Loucy (cell line): ENCODE measurements around the gene HSPB8.

Source experiments
- H2AFZ ChIP-seq: fragments of 200-600 bp; sonication (generic); 2 replicates; pipeline ENCODE4 v1.6.0; 2016; ENCODE audit warnings: antibody characterized with exemption, mild to moderate bottlenecking, low read length, moderate library complexity
- H3F3A ChIP-seq: fragments of 200-600 bp; 2 replicates; pipeline ENCODE4 v1.6.0; 2016; ENCODE audit warnings: antibody characterized with exemption, low read depth, mild to moderate bottlenecking
- H3K27me3 ChIP-seq: fragments of 200-600 bp; sonication (generic); 2 replicates; pipeline ENCODE4 v1.6.1; 2014; ENCODE audit warnings: low read length, mild to moderate bottlenecking; ENCODE audit not compliant: insufficient read depth, poor library complexity, severe bottlenecking
- H3K36me3 ChIP-seq: fragments of 200-600 bp; sonication (generic); 2 replicates; pipeline ENCODE4 v1.6.1; 2016; ENCODE audit warnings: low read length; ENCODE audit not compliant: insufficient read depth
- H3K4me1 ChIP-seq: fragments of 200-600 bp; sonication (generic); 2 replicates; pipeline ENCODE4 v1.5.1; 2014; ENCODE audit warnings: low read length, mild to moderate bottlenecking; ENCODE audit not compliant: insufficient read depth, poor library complexity, severe bottlenecking
- H3K4me2 ChIP-seq: fragments of 200-600 bp; sonication (generic); 2 replicates; pipeline ENCODE4 v1.6.0; 2014; ENCODE audit warnings: antibody characterized with exemption, low read length, low read depth, mild to moderate bottlenecking; ENCODE audit not compliant: poor library complexity, severe bottlenecking
- H3K4me3 ChIP-seq: fragments of 200-600 bp; sonication (generic); 2 replicates; pipeline ENCODE4 v1.5.1; 2014; ENCODE audit warnings: low read length, mild to moderate bottlenecking, mixed read lengths; ENCODE audit not compliant: poor library complexity, severe bottlenecking
- H3K79me2 ChIP-seq: fragments of 200-600 bp; sonication (generic); 2 replicates; pipeline ENCODE4 v1.6.1; 2014; ENCODE audit warnings: low read length; ENCODE audit not compliant: insufficient read depth
- H3K9ac ChIP-seq: fragments of 200-600 bp; sonication (generic); 2 replicates; pipeline ENCODE4 v1.6.0; 2014; ENCODE audit warnings: mild to moderate bottlenecking, low read depth, low read length, moderate library complexity; ENCODE audit not compliant: poor library complexity, severe bottlenecking
- H3K9me2 ChIP-seq: fragments of 200-600 bp; sonication (generic); replicated peaks from 2 replicates; pipeline ENCODE4 v1.6.1; 2016; ENCODE audit warnings: low read depth, low read length, mixed read lengths
- H3K9me3 ChIP-seq: fragments of 200-600 bp; sonication (generic); 2 replicates; pipeline ENCODE4 v1.6.1; 2014; ENCODE audit warnings: mild to moderate bottlenecking, antibody characterized with exemption, low read length, low read depth; ENCODE audit not compliant: insufficient read depth
- H4K20me1 ChIP-seq: fragments of 200-600 bp; sonication (generic); 2 replicates; pipeline ENCODE4 v1.6.0; 2014; ENCODE audit warnings: antibody characterized with exemption, low read length, mild to moderate bottlenecking; ENCODE audit not compliant: insufficient read depth, poor library complexity, severe bottlenecking
- EZH2phosphoT487 ChIP-seq: fragments of 200-600 bp; IDR thresholded peaks from 2 replicates; pipeline ENCODE4 v1.6.1; 2018; ENCODE audit warnings: antibody characterized with exemption, mild to moderate bottlenecking, moderate library complexity, borderline replicate concordance
- TF ChIP-seq, protein P1 (sequence below): fragments of 200-600 bp; sonication (generic); conservative IDR thresholded peaks from 2 replicates; pipeline ENCODE4 v1.5.1; 2014; ENCODE audit warnings: mild to moderate bottlenecking, antibody characterized with exemption, low read length

The HSPB8 gene, protein sequence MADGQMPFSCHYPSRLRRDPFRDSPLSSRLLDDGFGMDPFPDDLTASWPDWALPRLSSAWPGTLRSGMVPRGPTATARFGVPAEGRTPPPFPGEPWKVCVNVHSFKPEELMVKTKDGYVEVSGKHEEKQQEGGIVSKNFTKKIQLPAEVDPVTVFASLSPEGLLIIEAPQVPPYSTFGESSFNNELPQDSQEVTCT

GRCh38 chr12:119178544-119179334, at the start of gene HSPB8:
HSPB8 (plus strand) TSS chr12:119178931; CDS start chr12:119179313, 382 bp downstream.
- H3K9ac ChIP-seq = no peak within 1 kb of the TSS
- TF ChIP-seq, protein P1, sequence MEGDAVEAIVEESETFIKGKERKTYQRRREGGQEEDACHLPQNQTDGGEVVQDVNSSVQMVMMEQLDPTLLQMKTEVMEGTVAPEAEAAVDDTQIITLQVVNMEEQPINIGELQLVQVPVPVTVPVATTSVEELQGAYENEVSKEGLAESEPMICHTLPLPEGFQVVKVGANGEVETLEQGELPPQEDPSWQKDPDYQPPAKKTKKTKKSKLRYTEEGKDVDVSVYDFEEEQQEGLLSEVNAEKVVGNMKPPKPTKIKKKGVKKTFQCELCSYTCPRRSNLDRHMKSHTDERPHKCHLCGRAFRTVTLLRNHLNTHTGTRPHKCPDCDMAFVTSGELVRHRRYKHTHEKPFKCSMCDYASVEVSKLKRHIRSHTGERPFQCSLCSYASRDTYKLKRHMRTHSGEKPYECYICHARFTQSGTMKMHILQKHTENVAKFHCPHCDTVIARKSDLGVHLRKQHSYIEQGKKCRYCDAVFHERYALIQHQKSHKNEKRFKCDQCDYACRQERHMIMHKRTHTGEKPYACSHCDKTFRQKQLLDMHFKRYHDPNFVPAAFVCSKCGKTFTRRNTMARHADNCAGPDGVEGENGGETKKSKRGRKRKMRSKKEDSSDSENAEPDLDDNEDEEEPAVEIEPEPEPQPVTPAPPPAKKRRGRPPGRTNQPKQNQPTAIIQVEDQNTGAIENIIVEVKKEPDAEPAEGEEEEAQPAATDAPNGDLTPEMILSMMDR = no peak
- no peak for TF ChIP-seq EZH2phosphoT487
- no peaks in the 10 kb centered on the region for H3K9me3 ChIP-seq
- H3K9me2 ChIP-seq = no peaks in the 10 kb centered on the region
- H3K36me3 ChIP-seq = no peaks in the 10 kb centered on the region
- no peaks in the 10 kb centered on the region for H3K4me1 ChIP-seq
- H3K4me2 ChIP-seq = no peak within 1 kb of the TSS
- H3F3A ChIP-seq = no peaks in the 10 kb centered on the region
- H2AFZ ChIP-seq = no peak within 1 kb of the TSS
- H3K4me3 ChIP-seq = no peak within 1 kb of the TSS
- H4K20me1 ChIP-seq = no peaks in the 10 kb centered on the region
- no peaks in the 10 kb centered on the region for H3K27me3 ChIP-seq
- no peaks in the 10 kb centered on the region for H3K79me2 ChIP-seq

GRCh38 chr12:119129827-119130434, 48.8 kb upstream of the HSPB8 start:
- TF ChIP-seq EZH2phosphoT487 = no peak
- TF ChIP-seq, protein P1 = no peak

GRCh38 chr12:119130523-119130922, 48.2 kb upstream of the HSPB8 start:
- H3K27me3 ChIP-seq = no peaks in the 10 kb centered on the region
- no peaks in the 10 kb centered on the region for H3K9me2 ChIP-seq
- H2AFZ ChIP-seq = no peak overlapping the region
- H3K4me3 ChIP-seq = no peak overlapping the region
- no peaks in the 10 kb centered on the region for H3K4me1 ChIP-seq
- no peak for TF ChIP-seq EZH2phosphoT487
- TF ChIP-seq, protein P1 = no peak
- H3K79me2 ChIP-seq = no peaks in the 10 kb centered on the region
- H3K36me3 ChIP-seq = no peaks in the 10 kb centered on the region
- no peak overlapping the region for H3K9ac ChIP-seq
- no peaks in the 10 kb centered on the region; the same call in 1 of the 2 replicates for H3K9me3 ChIP-seq
- H4K20me1 ChIP-seq = no peaks in the 10 kb centered on the region
- no peak overlapping the region for H3K4me2 ChIP-seq
- no peaks in the 10 kb centered on the region for H3F3A ChIP-seq

More at GRCh38 chr12:119129827-119130434, 48.8 kb upstream of the HSPB8 start:
- Histone ChIP-seq H3K79me2 (no peaks in the 10 kb centered on the region), H3K27me3 (no peaks in the 10 kb centered on the region), H3K4me2 (no peak overlapping the region), H3K4me3 (no peak overlapping the region), H3K9ac (no peak overlapping the region), H3K9me2 (no peaks in the 10 kb centered on the region), H3K36me3 (no peaks in the 10 kb centered on the region), H3K9me3 (no peaks in the 10 kb centered on the region), H3K4me1 (no peaks in the 10 kb centered on the region), H3F3A (no peaks in the 10 kb centered on the region), H2AFZ (no peak overlapping the region), H4K20me1 (no peaks in the 10 kb centered on the region)
